H1 (cell line): ENCODE measurements around the gene LPP. TPM values are rescaled to one million over a fixed set of nuclear protein-coding genes. Genes with fewer than 3 reads are reported as not detected.

Experiments used
- CHD7 ChIP-seq: fragments of 300-600 bp; sonication (generic); IDR thresholded peaks from 2 replicates; pipeline ENCODE4 v1.7.1; 2012; ENCODE audit warnings: low read length, moderate library complexity, mild to moderate bottlenecking, inconsistent platforms; ENCODE audit not compliant: insufficient replicate concordance
- HDAC2 ChIP-seq, 2 experiments: fragments of 300-600 bp in 1 of 2; sonication (generic) in 1 of 2; IDR thresholded peaks; 2 replicates each; pipeline ENCODE4 v1.6.1; 2011 to 2012; ENCODE audit warnings: low read depth in 2 of 2, low read length in 2 of 2, mild to moderate bottlenecking in 2 of 2, moderate library complexity in 2 of 2, borderline replicate concordance in 1 of 2, inconsistent platforms in 1 of 2
- POU5F1 ChIP-seq: IDR thresholded peaks from 2 replicates; pipeline ENCODE4 v1.6.1; 2011; ENCODE audit warnings: low read depth, mild to moderate bottlenecking, low read length, moderate library complexity
- RNF2 ChIP-seq: fragments of 200-900, 300-1000 bp; sonication (generic); IDR thresholded peaks from 2 replicates; pipeline ENCODE4 v1.7.1; 2016; ENCODE audit warnings: borderline replicate concordance, low read depth, mild to moderate bottlenecking, antibody characterized with exemption, low read length; ENCODE audit not compliant: poor library complexity, severe bottlenecking; ENCODE audit errors: missing control alignments
- SIX5 ChIP-seq: IDR thresholded peaks from 2 replicates; pipeline ENCODE4 v1.6.1; 2011; ENCODE audit warnings: mild to moderate bottlenecking, low read depth, low read length
- TEAD4 ChIP-seq: IDR thresholded peaks from 2 replicates; pipeline ENCODE4 v1.6.1; 2012; ENCODE audit warnings: low read depth, low read length, inconsistent platforms, mixed read lengths
- polyA plus RNA-seq, 7 experiments: library from polyadenylated mRNA; depleted of rRNA in 3 of 7; stranded (reverse) in 5 of 7; unstranded in 2 of 7; fragments of >200 nt in 5 of 7; fragments of 200-250 nt in 2 of 7; gene quantifications; 1 replicate in 5 of 7; 2 replicates in 1 of 7; 4 replicates in 1 of 7; pipeline versions ENCODE4 v1.2.1 to v1.2.3, GENCODE V29; 2011 to 2013; ENCODE audit warnings: missing spikeins in 2 of 7, mixed read lengths in 2 of 7
- total RNA-seq: library from RNA; stranded (reverse); fragmentation: NEBNext Ultra II Directional; extraction: Animal tissue kit (Norgen Biotek cat#: 25700); gene quantifications from 2 replicates; pipeline ENCODE4 v1.2.1, GENCODE V29; 2021

Gene LPP
- total and polyA plus RNA-seq, 2 of the 8 experiments (the other 6 are each of a cell fraction or from before 2014, with no cell fraction given), result 10.0 to 53.3 TPM

- TF ChIP-seq CHD7 (no peak), TEAD4 (no peak), POU5F1 (no peak), SIX5 (no peak), HDAC2 (IDR thresholded peaks at IDR 0.05; ENCODE audit: borderline replicate concordance in 1 of 2, low read depth in 2 of 2, low read length in 2 of 2) (no peak), RNF2 (no peak)
These were observed 48.0 kb upstream of the LPP start (continued) for GRCh38 chr3:188106006-188106405.
